HFF-Myc (cell line): ENCODE data around the gene MBTPS1.

Source experiments
- DNase-seq: peaks from one replicate; pipeline ENCODE4 v3.0.0-alpha.2; 2011; ENCODE audit warnings: low read depth; ENCODE audit errors: extremely low read depth
- H3K4me3 ChIP-seq: replicated peaks from 2 replicates; pipeline ENCODE4 v1.5.1; 2011; ENCODE audit warnings: low read depth, mild to moderate bottlenecking, control low read depth, low read length
- CTCF ChIP-seq: IDR thresholded peaks from 2 replicates; pipeline ENCODE4 v1.5.1; 2012; ENCODE audit warnings: mild to moderate bottlenecking, low read depth, low read length, control low read depth; ENCODE audit errors: missing control alignments

MBTPS1 gene

GRCh38 chr16:84093120-84093878, 23.4 kb downstream of the MBTPS1 start:
- no peak for DNase-seq
- no peak overlapping the region for H3K4me3 ChIP-seq
- no peak for TF ChIP-seq CTCF

- no peak for TF ChIP-seq CTCF
- no peak for DNase-seq
Observed at GRCh38 chr16:84091460-84091859, 25.3 kb downstream of the MBTPS1 start.

GRCh38 chr16:84090211-84090610, 26.5 kb downstream of the MBTPS1 start:
- no peak for TF ChIP-seq CTCF
- no peak overlapping the region for H3K4me3 ChIP-seq
- no peak for DNase-seq

More at GRCh38 chr16:84091460-84091859, 25.3 kb downstream of the MBTPS1 start:
- H3K4me3 ChIP-seq = no peak overlapping the region

- no peak overlapping the region for H3K4me3 ChIP-seq
- no peak for TF ChIP-seq CTCF
- no peak for DNase-seq
Observed at GRCh38 chr16:84088695-84089395, 27.9 kb downstream of the MBTPS1 start.

GRCh38 chr16:84087466-84088151, 29.1 kb downstream of the MBTPS1 start:
- H3K4me3 ChIP-seq = no peak overlapping the region
- DNase-seq = no peak
- no peak for TF ChIP-seq CTCF

GRCh38 chr16:84087001-84087400, 29.7 kb downstream of the MBTPS1 start:
- DNase-seq = no peak
- TF ChIP-seq CTCF = no peak
- no peak overlapping the region for H3K4me3 ChIP-seq
